GM23248 (cell line): Measurements from ENCODE around the gene SYTL4.

Experiments
- EZH2 ChIP-seq: fragments of 200-600 bp; sonication (generic); IDR thresholded peaks from 2 replicates; pipeline ENCODE4 v1.6.1; 2018; ENCODE audit warnings: antibody characterized with exemption, mild to moderate bottlenecking; ENCODE audit not compliant: insufficient read depth, poor library complexity, severe bottlenecking
- EZH2phosphoT487 ChIP-seq: fragments of 200-600 bp; sonication (generic); IDR thresholded peaks from 2 replicates; pipeline ENCODE4 v1.6.1; 2018; ENCODE audit warnings: antibody characterized with exemption, moderate library complexity, mild to moderate bottlenecking, low read depth; ENCODE audit not compliant: insufficient read depth

DNA sequence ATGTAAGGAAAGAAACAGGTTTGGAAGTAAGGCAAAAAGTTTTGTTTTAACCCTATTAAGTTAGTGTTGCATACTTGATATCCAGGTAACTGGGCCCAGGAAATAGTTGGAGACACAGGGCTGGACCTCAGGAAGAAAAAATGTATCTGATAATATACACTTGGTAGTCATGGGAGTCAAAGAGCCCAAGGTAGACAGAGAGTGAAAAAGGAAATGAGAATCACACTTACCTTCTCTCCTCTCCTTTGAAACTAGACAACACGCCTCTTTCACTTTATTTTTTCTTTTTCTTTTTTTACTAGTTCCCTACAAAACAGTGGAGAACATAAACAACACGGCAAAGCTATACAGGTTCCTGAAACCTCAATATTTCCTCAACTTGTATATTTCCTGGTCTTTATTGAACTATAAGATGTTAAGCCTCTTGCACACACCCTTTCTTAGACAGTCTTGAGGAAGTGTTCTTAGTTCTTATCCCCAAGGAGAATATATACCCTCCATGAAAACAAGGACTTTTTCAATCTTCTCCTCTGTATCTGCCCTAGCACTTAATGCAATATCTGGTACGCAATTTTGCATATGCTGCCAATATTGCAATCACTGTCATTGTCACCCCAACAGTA is 27.2 kb downstream of the SYTL4 start:
- TF ChIP-seq EZH2 (no peak), EZH2phosphoT487 (no peak)
